Inferior parietal cortex (tissue), 1 donor: ENCODE measurements around the gene SWSAP1.

Experiments used
- DNase-seq: peaks from one replicate; pipeline ENCODE4 v3.0.0-alpha.2; 2016; ENCODE audit errors: extremely low spot score

Gene SWSAP1

DNA sequence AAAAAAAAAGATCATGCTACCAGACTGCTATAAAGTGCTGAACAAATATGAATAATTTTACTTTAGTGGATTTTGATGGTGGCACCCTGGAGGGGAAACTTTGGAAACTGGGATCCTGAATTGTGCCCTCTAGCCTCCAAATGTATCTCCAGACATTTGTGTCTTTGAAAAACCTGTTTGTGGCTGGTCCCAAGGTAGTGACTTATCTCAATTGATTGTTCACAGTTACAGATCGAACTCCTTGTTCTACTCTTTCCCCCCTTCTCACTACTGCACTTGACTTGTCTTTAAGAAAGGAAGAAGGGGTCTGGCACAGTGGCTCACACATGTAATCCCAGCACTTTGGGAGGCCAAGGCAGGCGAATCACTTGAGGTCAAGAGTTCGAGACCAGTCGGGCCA is 34.1 kb downstream of the SWSAP1 start:
- no peak for DNase-seq

DNA sequence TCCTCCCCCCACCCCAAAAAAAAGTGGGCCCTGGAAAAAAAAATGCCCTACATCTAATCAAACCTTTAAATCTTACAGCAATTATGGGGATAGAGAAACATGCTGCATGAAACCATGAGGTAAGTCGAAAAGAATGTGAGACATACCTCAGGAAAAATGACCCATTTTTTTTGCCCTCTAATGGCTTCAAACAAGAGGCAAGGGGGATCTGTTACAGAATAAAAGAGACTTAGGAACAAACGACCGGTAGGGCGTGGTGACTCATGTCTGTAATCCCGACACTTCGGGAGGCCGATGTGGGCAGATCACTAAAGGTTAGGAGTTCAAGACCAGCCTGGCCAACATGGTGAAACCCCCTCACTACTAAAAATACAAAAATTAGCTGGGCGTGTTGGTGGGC is 36.2 kb downstream of the SWSAP1 start:
- DNase-seq: no peak

DNA sequence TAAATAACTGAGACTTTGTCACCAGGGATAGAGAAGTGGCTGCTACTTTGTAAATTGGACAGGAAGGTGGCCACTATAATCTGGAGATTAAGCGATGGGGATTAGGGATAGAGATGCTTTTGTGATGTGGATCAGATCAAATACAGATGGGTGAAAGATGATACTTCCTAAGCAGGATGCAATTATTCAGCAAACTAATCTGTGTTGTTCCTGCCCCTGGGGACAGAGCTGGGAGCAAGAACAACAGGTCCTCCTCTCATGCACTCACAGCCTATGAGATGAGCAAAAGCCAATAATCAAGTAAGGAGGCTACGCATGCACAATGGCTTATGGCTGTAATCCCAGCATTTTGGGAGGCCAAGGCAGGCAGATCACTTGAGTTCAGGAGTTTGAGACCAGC is 40.1 kb downstream of the SWSAP1 start:
- DNase-seq: no peak

DNA sequence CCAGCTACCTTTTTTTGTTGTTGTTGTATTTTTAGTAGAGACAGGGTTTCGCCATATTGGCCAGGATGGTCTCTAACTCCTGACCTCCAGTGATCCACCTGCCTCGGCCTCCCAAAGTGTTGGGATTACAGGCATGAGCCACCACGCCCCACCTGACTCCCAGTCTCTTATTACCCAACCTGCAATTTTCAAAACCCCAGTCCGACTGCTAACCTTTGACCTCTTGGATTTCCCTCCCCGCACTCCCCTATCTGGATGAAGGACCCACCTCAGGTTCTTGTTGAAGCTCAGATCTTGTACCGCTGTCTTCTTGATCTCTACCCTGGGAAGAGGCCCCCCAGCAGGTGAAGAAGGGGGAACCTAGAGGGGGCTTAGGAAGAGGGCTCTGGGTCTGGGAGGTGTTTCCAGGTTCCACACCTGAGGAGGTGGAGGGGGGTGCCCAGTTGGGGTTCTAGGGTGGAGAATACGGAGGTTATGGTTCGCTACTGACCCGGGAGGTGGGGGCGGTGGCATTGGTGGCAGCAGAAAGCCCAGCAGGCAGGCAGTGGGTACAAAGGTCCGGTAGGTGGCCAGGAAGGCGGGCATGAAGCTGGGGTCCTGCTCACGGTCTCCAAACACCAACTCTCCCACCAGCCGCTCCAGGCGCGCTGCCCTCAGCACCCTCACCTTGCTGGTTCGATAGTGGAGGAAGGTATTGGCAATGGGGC is 42.0 kb downstream of the SWSAP1 start:
- no peak for DNase-seq

DNA sequence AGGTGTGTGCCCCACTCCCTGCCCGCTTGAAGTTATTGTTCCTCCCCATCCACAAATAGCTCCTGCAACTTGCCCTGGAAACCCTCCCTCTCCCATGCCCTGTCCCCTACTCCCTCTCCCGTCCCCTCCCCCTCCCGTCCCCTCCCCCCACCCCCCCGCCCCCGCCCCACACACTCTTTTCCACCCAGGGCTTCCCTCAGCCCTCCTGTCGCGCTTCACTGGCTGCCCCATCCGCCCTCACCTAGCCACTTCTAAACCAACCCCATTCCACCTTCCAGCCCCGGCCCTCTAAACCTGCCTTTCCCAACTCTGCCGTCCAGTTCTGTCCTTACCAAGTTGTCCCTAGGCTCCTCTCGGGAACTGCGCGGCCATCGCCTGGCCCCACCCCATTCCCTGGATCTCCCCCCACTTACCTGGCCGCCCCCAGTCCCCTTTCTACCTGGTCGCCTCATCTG is 43.7 kb downstream of the SWSAP1 start:
- no peak for DNase-seq

DNA sequence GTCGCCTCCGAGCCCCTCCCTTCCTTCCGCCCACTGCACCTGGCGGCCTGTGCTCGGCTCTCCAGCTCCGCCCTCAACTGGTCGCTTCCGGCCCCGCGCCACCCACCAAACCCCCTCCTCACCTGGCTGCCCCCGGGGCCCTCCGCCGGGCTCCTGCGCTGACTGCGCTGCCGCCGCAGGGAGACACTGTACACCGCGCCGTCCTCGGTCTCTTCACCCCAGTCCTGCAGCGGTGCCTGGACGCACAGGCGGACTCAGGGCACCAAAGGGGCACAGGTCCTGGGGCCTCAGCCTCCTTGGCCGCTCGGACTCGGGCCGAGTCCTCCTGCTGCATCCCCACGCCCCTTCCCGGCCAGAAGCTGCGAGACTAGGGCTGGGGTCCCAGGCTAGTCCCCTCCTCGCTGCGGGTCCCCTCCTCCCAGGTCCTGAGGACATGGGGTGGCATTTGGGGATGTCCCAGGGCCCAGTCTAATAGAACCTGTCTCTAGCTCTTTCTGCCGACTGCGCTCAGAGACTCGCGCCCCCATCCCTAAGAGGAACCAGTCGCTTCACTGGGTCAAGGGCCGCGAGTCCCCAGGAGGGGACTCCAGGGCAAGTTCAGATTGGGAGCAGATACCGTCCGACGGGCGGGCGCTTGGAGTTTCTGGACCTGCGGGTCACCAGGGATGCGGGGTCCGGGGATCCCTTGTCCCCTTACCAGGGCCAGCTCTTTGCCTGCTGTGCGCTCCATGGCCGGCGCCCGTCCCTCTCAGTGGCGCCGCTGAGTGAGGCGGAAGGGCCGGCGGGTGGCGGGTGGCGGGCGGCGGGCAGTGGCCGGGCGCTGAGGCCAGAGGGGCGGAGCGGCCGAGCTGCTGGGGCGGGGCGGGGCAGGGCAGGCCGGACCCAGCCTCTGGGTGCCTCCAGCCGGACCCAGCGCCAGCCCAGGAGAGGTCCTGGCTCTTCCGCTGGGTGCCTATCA is 44.4 kb downstream of the SWSAP1 start, which contains the start of gene RGL3:
RGL3 (minus strand) TSS at position 766 of the 958 bp plus-strand sequence; CDS start at position 730, 36 bp downstream.
- DNase-seq: no peak

DNA sequence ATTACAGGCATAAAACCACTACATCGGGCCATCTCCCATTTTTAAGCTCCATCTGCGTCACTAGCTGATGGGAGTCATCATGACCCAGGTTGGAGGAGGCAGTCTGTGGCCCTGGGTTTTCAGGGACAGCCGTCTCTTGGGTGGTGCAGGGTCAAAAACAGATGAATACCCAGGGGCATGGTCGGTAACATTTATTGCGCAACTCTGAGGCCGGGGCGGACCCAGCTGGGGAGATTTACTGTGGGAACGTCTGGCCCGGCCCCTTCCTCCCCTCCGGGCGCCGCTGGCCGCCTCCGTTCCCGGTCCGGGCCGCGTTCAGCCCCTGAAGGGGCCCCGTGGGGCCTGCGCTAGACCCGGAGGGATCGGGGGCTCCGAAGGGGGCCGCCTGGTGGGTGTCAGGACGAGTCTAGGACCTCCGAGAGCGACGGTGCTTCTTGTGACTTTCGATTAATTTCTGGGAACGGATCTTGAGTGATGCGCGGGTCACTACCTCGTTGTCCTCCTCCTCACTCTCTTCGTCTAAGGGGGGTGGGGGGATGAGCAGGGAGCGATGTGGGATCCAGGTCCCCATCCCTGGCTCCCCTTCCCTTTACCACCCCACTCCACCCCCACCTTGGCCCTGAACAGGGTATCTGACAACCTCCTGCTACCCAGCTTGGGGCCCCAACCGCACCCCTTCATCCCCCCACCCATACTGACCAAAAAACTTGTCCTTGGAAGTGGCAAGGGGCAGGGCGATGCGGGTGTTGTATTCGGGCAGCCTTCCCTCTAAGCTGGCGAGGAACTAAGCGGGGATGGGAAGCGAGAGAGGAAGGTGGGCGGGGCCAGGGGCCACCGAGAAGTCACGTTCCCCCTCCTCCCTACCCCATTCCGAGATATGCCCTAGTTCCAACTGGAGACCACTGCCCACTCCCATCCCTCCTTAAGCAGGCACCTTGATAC is 46.2 kb downstream of the SWSAP1 start:
- DNase-seq: no peak

DNA sequence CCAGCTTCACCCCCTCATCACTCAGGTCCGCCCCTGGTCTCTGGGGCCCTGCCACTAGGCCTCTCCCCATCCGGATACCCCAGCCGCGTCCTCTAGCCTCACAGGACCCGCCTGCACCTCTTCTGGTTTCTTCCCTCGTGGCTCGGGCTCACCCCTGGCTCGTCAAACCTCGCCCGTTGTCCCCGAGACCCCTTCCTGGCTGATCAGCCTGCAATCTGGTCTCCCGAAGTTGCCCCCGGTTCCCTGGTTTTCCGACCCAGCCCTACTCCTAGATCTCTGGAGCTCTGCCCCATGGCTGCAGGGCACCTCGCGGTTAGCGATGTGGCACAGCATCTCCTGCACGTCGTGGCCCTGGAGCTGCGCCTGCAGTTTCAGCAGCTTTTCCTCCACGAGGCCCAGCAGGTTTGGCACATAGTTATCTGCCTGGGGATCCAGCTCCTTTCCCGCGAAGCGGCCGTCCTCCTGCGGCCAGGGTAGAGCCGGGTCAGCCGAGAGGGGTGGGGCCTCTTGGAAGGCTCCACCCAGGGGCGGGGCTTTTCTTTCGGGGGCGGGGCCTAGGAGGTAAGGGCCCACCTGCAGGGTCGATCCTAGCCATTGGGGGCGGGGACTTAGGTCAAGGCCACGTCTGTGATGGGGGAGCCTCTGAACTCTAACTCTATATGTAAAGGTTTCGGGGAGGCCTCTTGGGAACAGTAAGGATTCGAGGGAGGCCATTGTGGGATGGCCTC is 47.1 kb downstream of the SWSAP1 start:
- DNase-seq: no peak

DNA sequence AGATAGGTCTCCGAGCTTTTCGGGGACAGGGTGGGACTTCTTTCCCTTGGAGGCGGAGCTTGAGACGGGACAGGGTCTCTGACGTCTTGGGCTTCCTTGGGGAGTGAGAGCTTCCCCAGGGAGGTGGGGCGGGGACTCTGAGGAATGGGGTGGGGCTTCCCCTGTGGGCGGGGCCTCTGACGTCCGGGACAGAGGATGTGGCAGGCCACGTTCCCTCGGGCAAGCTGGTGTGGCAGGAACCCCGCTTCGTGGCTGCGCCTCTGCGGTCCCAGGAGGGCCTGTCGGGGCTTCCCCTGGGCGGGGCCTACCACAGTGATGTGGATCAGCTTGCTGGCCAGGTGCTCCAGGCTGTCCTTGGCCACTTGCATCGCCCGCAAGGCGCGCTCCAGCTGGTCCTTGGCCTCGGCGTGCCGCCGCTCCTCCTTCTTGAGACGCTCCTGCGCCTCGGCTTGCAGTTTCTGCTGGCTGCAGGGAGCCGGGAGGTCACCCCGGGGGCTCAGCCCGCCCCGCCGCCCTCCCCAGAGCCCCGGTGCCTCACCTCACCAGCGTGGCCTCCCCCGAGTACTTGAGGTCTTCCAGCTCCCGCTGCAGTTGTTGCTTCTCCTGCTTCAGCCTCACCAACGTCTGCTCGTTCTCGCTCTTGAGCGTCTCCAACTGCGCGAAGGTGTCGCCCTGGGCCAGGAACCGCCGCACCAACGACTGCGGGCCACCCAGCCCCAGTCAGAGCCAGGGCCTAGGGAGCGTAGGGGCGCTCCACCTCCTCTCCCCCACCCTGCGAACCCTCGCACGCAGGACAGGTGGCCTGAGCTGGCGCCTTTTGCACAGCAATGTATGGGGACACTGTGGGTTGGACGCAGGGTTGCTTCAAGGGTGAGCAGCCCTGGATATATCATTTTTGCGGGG is 47.9 kb downstream of the SWSAP1 start:
- no peak for DNase-seq

DNA sequence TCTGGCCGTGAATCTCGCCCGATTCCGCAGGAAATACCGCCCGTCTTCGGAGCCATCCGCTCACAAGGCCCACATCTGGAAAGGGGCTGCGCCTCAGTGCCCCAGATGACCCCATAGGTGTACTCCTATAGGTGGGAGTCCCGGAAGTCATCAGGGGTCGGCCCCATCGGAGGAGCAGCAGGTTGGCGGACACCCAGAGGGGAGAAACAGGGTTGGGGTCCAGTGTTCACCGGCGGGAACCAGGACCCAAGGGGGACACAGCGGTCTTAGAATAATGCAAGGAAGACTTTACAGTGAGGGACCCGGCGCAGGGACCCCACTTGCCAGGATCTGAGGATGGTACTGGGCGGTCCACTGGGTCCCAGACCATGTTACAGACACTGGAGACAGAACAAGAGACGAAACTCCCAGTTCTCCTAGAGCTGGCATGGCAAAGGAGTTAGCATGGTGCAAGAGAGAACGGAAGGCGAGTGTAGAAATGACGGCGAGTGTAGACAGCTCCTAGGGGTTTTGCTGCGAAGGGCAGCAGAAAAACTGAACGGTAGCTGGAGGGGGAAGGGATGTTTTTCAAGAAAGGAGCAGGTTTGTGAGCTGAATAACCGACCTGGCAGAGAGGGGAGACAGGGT is 48.8 kb downstream of the SWSAP1 start:
- no peak for DNase-seq

DNA sequence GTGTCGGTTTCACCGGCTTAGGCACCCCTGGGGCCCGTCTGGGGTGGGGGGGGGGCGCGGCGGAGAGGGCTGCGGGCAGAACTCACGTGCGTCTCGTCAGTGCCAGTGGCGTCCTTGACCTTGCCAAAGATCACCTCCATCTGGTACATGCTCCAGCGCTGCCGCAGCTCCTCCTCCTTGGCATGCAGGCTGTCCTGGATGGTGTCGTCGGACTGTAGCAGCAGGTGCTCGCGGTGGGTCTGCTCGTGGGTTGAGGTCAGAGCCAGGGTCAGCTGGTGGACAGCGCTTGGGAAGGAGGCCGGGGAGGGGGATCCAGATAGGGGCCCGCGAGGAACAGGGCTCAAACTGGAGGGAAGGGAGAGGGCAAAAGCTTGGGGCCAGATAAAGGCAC is 49.3 kb downstream of the SWSAP1 start:
- DNase-seq: no peak
